Lower leg skin (tissue), 4 donors: ENCODE results near the gene STX1B. TPM values are rescaled to one million over a fixed set of nuclear protein-coding genes. Genes with fewer than 3 reads are reported as not detected.

Experiments used
- DNase-seq, 2 donors: peaks; one replicate each; pipeline ENCODE4 v3.0.0-alpha.2; 2019; ENCODE audit warnings: low spot score in 2 of 2
- H3K4me3 ChIP-seq: fragments of 200-600 bp; sonication (generic); 2 replicates; pipeline ENCODE4 v1.5.1; 2017; ENCODE audit warnings: mild to moderate bottlenecking, low read depth; ENCODE audit not compliant: poor library complexity, severe bottlenecking
- CTCF ChIP-seq, 3 donors: fragments of 450-650 bp; IDR thresholded peaks; one replicate each; pipeline ENCODE4 v1.5.1; 2016; ENCODE audit warnings: antibody characterized with exemption in 3 of 3, mild to moderate bottlenecking in 3 of 3, moderate library complexity in 2 of 3
- POLR2A ChIP-seq, 2 donors: fragments of 450-650 bp; IDR thresholded peaks; one replicate each; pipeline ENCODE4 v1.6.1; 2016 to 2017; ENCODE audit warnings: antibody characterized with exemption in 2 of 2, mild to moderate bottlenecking in 1 of 2, moderate library complexity in 1 of 2
- WGBS, 2 donors: methylation state at CpG; one replicate each; pipeline ENCODE4 v1.1.5; 2018; 5-methylcytosine and 5-hydroxymethylcytosine counted together
- intact Hi-C: fragments of 100-400 bp; cut with DNase I; formaldehyde crosslinking; loops from one replicate; pipeline ENCODE4 v1.15.0; 2023; ENCODE audit warnings: low total_unique reads
- total RNA-seq, 4 donors: library from RNA; depleted of rRNA; stranded (reverse); fragments of >200 nt; gene quantifications; one replicate each; pipeline ENCODE4 v1.1.0, GENCODE V29; 2016

Gene STX1B
- total RNA-seq, 4 donors from 2014 or later, result 0.32 to 1.4 (median 0.44) TPM

GRCh38 chr16:30991052-30991451, 19.4 kb downstream of the STX1B start:
- intact Hi-C loops, result no loop called here
- 71 to 86% methylated on average over 7 to 8 of the region's 8 CpGs for WGBS, 2 donors
- no peak for DNase-seq
- no peak for TF ChIP-seq CTCF (IDR thresholded peaks at IDR 0.05)
- no peak for TF ChIP-seq POLR2A (IDR thresholded peaks at IDR 0.05)
- H3K4me3 ChIP-seq, result no peak overlapping the region

DNA sequence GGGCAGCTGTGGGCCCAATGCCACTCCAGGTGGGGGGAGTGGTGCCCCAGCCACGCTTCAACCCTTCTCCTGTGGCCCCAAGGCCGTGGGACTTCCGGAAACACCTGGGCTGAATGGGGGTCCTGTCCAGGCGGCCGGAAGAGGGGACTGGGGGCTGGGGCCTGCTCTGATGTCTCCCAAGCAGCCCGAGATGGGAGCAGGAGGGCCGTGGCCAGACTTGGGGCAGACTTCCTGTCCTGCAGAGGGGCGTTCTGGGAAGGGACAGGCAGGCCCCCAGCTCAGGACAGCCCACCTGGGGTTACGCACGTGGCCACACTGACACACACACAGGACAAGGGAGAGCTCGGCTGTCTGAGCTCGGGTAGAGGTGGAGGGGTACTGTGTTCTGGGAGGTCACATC, 20.3 kb downstream of the STX1B start:
- no peak overlapping the region for H3K4me3 ChIP-seq
- WGBS, 2 donors, result 66 to 68% methylated on average over 4 to 12 of the region's 12 CpGs
- DNase-seq, result no peak
- no peak for TF ChIP-seq CTCF (IDR thresholded peaks at IDR 0.05)
- intact Hi-C loops, result no loop called here

GRCh38 chr16:30989469-30990047, 20.9 kb downstream of the STX1B start:
- H3K4me3 ChIP-seq, result no peak overlapping the region
- 75 to 82% methylated on average over 23 of the region's 23 CpGs for WGBS, 2 donors
- TF ChIP-seq POLR2A (IDR thresholded peaks at IDR 0.05), result no peak
- no peak for TF ChIP-seq CTCF (IDR thresholded peaks at IDR 0.05)
- intact Hi-C loops, result loop anchor here (5.0 to 10.0 kb wide), 3 partner anchors 103 to 455 kb away; partner anchors contain the start of genes VKORC1 and ZNF843
- no peak for DNase-seq

DNA sequence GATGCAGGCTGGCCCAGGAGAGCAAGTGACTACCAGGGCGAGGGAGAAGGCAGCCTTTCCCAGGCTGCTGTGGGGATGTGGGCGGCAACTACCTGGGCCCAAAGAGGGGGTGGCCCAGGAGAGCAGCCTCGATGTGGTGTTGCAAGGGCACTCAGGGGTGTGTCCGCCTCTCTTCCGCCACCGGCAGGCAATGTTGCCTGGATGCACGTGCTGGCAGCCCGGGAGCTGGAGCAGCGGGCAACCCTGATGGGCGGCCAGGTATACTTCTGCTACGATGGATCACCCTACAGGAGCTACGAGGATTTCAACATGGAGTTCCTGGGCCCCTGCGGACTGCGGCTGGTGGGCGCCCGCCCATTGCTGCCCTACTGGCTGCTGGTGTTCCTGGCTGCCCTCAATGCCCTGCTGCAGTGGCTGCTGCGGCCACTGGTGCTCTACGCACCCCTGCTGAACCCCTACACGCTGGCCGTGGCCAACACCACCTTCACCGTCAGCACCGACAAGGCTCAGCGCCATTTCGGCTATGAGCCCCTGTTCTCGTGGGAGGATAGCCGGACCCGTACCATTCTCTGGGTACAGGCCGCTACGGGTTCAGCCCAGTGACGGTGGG, 22.8 kb downstream of the STX1B start:
- intact Hi-C loops, result loop anchor here (5.0 to 10.0 kb wide), 3 partner anchors 105 to 457 kb away; partner anchors contain the start of genes VKORC1 and ZNF843
- no peak for DNase-seq
- WGBS, 2 donors, result 88 to 89% methylated on average over 28 to 30 of the region's 30 CpGs
- no peak overlapping the region for H3K4me3 ChIP-seq
- TF ChIP-seq CTCF (IDR thresholded peaks at IDR 0.05), result no peak
- TF ChIP-seq POLR2A (IDR thresholded peaks at IDR 0.05), result no peak

GRCh38 chr16:30986129-30986991, 24.1 kb downstream of the STX1B start:
- no peak for TF ChIP-seq POLR2A (IDR thresholded peaks at IDR 0.05)
- TF ChIP-seq CTCF (IDR thresholded peaks at IDR 0.05), result no peak
- 88 to 89% methylated on average over 24 to 28 of the region's 29 CpGs for WGBS, 2 donors
- intact Hi-C loops, result loop anchor here (5.0 to 10.0 kb wide), 3 partner anchors 106 to 458 kb away; partner anchors contain the start of genes VKORC1 and ZNF843
- no peak for DNase-seq
- H3K4me3 ChIP-seq, result no peak overlapping the region
